ENCODE results near the gene WDR93. TPM values are rescaled to one million over a fixed set of nuclear protein-coding genes. Genes with fewer than 3 reads are reported as not detected.

Gene WDR93
- total RNA-seq, 2 experiments from 2014 or later: not detected

GRCh38 chr15:89758981-89759380 lies 68.4 kb downstream of the WDR93 start:
- DNase-seq: no peak
- no peak for ATAC-seq
- no peaks in the 10 kb centered on the region for H3K9me3 Mint-ChIP-seq
- no peak overlapping the region for H3K4me3 Mint-ChIP-seq
- ChIA-PET POLR2A (no interaction called here), CTCF (interaction anchor here (1.0 to 5.1 kb wide), 4 partner anchors 19 to 561 kb away, joined by 3 to 70 read pairs (median 6); no protein-coding TSS in a partner anchor)
- intact Hi-C loops (cut with micrococcal nuclease): no loop called here
- no peak overlapping the region for H3K27ac Mint-ChIP-seq
- no peaks in the 10 kb centered on the region for H3K36me3 Mint-ChIP-seq (ENCODE audit: low read depth)
- H3K4me1 Mint-ChIP-seq (ENCODE audit: low read depth): no peaks in the 10 kb centered on the region
- peaks cover 6% of the 10 kb centered on the region for H3K27me3 Mint-ChIP-seq
- TF ChIP-seq CTCF (IDR thresholded peaks at IDR 0.05): no peak

- Mint-ChIP-seq H3K36me3 (ENCODE audit: low read depth) (no peaks in the 10 kb centered on the region), H3K9me3 (no peaks in the 10 kb centered on the region), H3K4me1 (ENCODE audit: low read depth) (no peaks in the 10 kb centered on the region), H3K27ac (no peak overlapping the region), H3K4me3 (no peak overlapping the region), H3K27me3 (peaks cover 6% of the 10 kb centered on the region)
- ChIA-PET CTCF (interaction anchor here (0.8 to 5.1 kb wide), 18 partner anchors 7 to 311 kb away, joined by 3 to 70 read pairs (median 6); partner anchors contain the start of genes AP3S2 and MESP1), POLR2A (no interaction called here)
- intact Hi-C loops (cut with micrococcal nuclease): loop anchor here (5.0 kb wide), 1 partner anchor 112 kb away; no protein-coding TSS in a partner anchor
- no peak for DNase-seq
- TF ChIP-seq CTCF (IDR thresholded peaks at IDR 0.05): no peak
- no peak for ATAC-seq
These were observed 69.2 kb downstream of the WDR93 start for GRCh38 chr15:89759835-89760234.

- H3K27me3 Mint-ChIP-seq: peaks cover 6% of the 10 kb centered on the region
- H3K27ac Mint-ChIP-seq: no peak overlapping the region
These were observed 69.8 kb downstream of the WDR93 start for GRCh38 chr15:89760303-89761008.

GRCh38 chr15:89761009-89761831 lies 70.6 kb downstream of the WDR93 start:
- H3K9me3 Mint-ChIP-seq: no peaks in the 10 kb centered on the region
- H3K4me1 Mint-ChIP-seq (ENCODE audit: low read depth): no peaks in the 10 kb centered on the region
- H3K27ac Mint-ChIP-seq: no peak overlapping the region
- no peak overlapping the region for H3K4me3 Mint-ChIP-seq
- ChIA-PET CTCF (interaction anchor here (0.6 to 5.1 kb wide), 39 partner anchors 9 to 442 kb away, joined by 3 to 70 read pairs (median 4); partner anchors contain the start of genes AP3S2 and MESP1), POLR2A (interaction anchor here (0.9 kb wide), 1 partner anchor 113 kb away, joined by 3 read pairs; no protein-coding TSS in a partner anchor)
- no peak for TF ChIP-seq CTCF (IDR thresholded peaks at IDR 0.05)
- intact Hi-C loops (cut with micrococcal nuclease): loop anchor here (5.0 kb wide), 1 partner anchor 111 kb away; no protein-coding TSS in a partner anchor
- ATAC-seq: peak; percentile 20
- H3K27me3 Mint-ChIP-seq: peaks cover 6% of the 10 kb centered on the region
- H3K36me3 Mint-ChIP-seq (ENCODE audit: low read depth): no peaks in the 10 kb centered on the region
- DNase-seq: no peak

More at GRCh38 chr15:89760303-89761008, 69.8 kb downstream of the WDR93 start:
- TF ChIP-seq CTCF (IDR thresholded peaks at IDR 0.05): peak; percentile 82
- Mint-ChIP-seq H3K36me3 (ENCODE audit: low read depth) (no peaks in the 10 kb centered on the region), H3K9me3 (no peaks in the 10 kb centered on the region), H3K4me1 (ENCODE audit: low read depth) (no peaks in the 10 kb centered on the region), H3K4me3 (no peak overlapping the region)
- intact Hi-C loops (cut with micrococcal nuclease): loop anchor here (5.0 kb wide), 1 partner anchor 112 kb away; no protein-coding TSS in a partner anchor
- ATAC-seq: peak; percentile 98
- peak; percentile 83 for DNase-seq
- ChIA-PET POLR2A (no interaction called here), CTCF (interaction anchor here (0.6 to 5.1 kb wide), 40 partner anchors 8 to 442 kb away, joined by 3 to 70 read pairs (median 4); partner anchors contain the start of genes AP3S2 and MESP1)

Data from activated CD8-positive, alpha-beta T cell treated with anti-CD3 and anti-CD28 coated beads for 36 hours (primary cell).